ENCODE measurements around the gene DDX49.
A peak's percentile ranks its signal among the peaks of the same experiment; 100 is the strongest.

The DDX49 gene

DNA sequence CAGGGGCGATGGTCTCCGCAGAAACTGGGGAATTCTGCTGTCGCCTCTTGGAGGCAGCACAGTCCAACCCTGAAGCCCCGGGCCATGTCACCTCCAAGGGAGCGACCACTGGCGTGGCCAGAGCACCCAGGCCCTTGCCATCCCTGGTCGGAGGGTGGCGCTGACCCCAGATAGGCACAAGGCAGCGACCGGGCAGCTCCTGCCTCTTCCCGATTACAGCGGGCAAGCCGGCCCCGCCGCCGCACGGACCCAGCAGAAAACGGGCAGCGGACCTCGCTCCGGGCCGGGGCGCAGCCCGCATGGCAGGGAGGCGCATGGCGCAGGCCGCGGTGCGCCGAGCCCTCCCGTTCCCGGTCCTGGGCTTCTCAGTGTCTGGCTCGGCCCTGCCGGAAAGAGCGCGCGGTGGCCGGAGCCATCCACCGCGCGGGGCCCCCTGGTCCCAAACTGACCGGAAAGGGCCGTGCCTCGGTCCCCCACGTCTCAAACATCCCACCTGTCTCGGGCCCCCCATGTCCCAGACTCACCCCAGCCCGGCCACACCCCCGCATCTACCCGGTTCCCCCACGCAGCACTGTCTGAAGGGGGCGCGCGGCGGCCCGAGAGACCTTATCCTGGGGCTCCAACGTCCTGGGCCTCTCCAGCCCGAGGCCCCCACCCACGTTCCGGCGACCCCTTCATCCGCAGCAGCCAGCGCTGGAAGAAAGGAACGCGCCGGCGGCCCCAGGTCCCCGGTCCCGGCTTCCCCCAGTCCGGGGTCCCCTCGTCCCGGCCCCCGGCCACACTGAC is 24.3 kb upstream of the DDX49 start:
- Histone ChIP-seq H3K27ac (peak overlapping the region; percentile 45), H3K4me3 (ENCODE audit: low read depth, low read length) (peak overlapping the region; percentile 61), H3K36me3 (peaks cover 8% of the 10 kb centered on the region), H3K27me3 (ENCODE audit: insufficient read depth, low read depth, severe bottlenecking) (no peaks in the 10 kb centered on the region), H3K9me3 (ENCODE audit: severe bottlenecking) (no peaks in the 10 kb centered on the region)
- DNase-seq = peak; percentile 91
- TF ChIP-seq, protein P1, sequence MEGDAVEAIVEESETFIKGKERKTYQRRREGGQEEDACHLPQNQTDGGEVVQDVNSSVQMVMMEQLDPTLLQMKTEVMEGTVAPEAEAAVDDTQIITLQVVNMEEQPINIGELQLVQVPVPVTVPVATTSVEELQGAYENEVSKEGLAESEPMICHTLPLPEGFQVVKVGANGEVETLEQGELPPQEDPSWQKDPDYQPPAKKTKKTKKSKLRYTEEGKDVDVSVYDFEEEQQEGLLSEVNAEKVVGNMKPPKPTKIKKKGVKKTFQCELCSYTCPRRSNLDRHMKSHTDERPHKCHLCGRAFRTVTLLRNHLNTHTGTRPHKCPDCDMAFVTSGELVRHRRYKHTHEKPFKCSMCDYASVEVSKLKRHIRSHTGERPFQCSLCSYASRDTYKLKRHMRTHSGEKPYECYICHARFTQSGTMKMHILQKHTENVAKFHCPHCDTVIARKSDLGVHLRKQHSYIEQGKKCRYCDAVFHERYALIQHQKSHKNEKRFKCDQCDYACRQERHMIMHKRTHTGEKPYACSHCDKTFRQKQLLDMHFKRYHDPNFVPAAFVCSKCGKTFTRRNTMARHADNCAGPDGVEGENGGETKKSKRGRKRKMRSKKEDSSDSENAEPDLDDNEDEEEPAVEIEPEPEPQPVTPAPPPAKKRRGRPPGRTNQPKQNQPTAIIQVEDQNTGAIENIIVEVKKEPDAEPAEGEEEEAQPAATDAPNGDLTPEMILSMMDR (IDR thresholded peaks at IDR 0.05; ENCODE audit: low read depth, low read length) = peak; percentile 93

DNA sequence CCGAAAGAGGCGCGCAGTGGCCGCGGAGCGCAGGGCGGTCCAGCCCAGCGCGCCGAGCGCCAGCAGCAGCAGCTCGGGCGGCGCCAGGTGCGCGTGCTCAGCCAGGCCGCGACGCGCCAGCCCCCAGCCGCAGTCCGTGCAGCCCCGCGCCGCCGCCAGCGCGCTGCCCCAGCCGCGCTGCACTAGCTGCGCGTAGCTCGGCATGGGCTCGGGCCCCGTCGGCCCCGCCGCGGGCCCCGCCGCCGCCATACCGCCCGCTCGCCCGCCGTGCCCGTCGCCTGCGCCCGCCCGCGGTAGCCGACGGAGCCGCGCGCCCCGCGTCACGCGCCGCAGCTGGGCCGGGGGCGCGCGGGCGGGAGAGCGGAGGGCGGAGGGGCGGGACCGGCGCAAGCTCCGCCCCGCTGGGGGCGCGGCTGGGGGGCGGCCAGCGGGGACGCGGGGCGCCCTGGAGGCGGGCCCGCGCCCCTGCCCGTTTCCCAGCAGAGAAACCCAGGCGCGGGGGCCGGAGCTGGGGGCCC is 23.6 kb upstream of the DDX49 start, which contains the start of gene CERS1:
CERS1 (minus strand) TSS at position 335 of the 518 bp plus-strand sequence; CDS start at position 249, 86 bp downstream.
- Histone ChIP-seq H3K27me3 (ENCODE audit: insufficient read depth, low read depth, severe bottlenecking) (no peaks in the 10 kb centered on the region), H3K4me3 (ENCODE audit: low read depth, low read length) (peak within 1 kb of the TSS; percentile 61), H3K27ac (peak within 1 kb of the TSS; percentile 45), H3K36me3 (peaks cover 11% of the 10 kb centered on the region), H3K9me3 (ENCODE audit: severe bottlenecking) (no peaks in the 10 kb centered on the region)
- TF ChIP-seq, protein P1 (IDR thresholded peaks at IDR 0.05; ENCODE audit: low read depth, low read length) = no peak
- peak; percentile 33 for DNase-seq

- no peak overlapping the region for H3K4me3 ChIP-seq (ENCODE audit: low read depth, low read length)
Observed at GRCh38 chr19:18896421-18896841, 23.1 kb upstream of the DDX49 start.

GRCh38 chr19:18897094-18898029 is 22.2 kb upstream of the DDX49 start:
- no peak overlapping the region for H3K27ac ChIP-seq
- TF ChIP-seq, protein P1 (IDR thresholded peaks at IDR 0.05; ENCODE audit: low read depth, low read length) = no peak
- H3K4me3 ChIP-seq (ENCODE audit: low read depth, low read length) = no peak overlapping the region
- no peak for DNase-seq
- H3K36me3 ChIP-seq = peaks cover 18% of the 10 kb centered on the region
- no peaks in the 10 kb centered on the region for H3K27me3 ChIP-seq (ENCODE audit: insufficient read depth, low read depth, severe bottlenecking)
- no peaks in the 10 kb centered on the region for H3K9me3 ChIP-seq (ENCODE audit: severe bottlenecking)

More at GRCh38 chr19:18896421-18896841, 23.1 kb upstream of the DDX49 start:
- Histone ChIP-seq H3K36me3 (peaks cover 17% of the 10 kb centered on the region), H3K9me3 (ENCODE audit: severe bottlenecking) (no peaks in the 10 kb centered on the region), H3K27me3 (ENCODE audit: insufficient read depth, low read depth, severe bottlenecking) (no peaks in the 10 kb centered on the region), H3K27ac (no peak overlapping the region)
- DNase-seq = no peak
- TF ChIP-seq, protein P1 (IDR thresholded peaks at IDR 0.05; ENCODE audit: low read depth, low read length) = no peak

DNA sequence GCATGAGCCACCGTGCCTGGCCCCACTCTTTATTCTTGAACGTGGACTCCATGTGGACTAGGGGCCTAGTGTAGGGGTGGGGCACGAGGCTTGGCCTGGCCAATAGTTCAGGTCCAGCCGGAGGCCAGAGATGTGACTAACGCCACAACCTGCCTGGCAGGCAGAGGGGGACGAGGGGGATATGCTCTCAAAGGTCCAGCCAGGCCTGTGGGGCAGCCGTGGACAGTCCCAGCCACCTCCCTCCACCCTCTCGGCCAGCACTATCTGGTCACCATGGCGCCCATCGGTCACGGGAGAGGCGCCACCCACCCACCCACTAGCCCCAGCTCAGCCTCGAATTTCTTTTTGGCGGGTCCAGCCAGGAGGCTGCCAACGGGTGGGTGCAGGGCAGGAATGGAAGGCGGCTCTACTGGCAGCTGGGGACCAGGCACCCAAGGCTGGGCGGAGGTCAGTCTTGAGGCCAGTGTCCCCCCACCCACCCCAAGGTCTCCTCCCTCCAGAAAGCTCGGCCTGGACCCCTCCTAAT is 21.4 kb upstream of the DDX49 start:
- TF ChIP-seq, protein P1 (IDR thresholded peaks at IDR 0.05; ENCODE audit: low read depth, low read length) = no peak
- Histone ChIP-seq H3K4me3 (ENCODE audit: low read depth, low read length) (no peak overlapping the region), H3K27me3 (ENCODE audit: insufficient read depth, low read depth, severe bottlenecking) (no peaks in the 10 kb centered on the region), H3K27ac (no peak overlapping the region), H3K36me3 (peaks cover 18% of the 10 kb centered on the region), H3K9me3 (ENCODE audit: severe bottlenecking) (no peaks in the 10 kb centered on the region)
- DNase-seq = no peak

All from WERI-Rb-1 (cell line).